Astrocyte of the cerebellum (primary cell): ENCODE measurements around the gene TMEM255A.
A peak's percentile ranks its signal among the peaks of the same experiment; 100 is the strongest.

Source experiments
- DNase-seq: peaks from one replicate; pipeline ENCODE4 v3.0.0-alpha.2; 2011; ENCODE audit warnings: low read depth
- H3K4me3 ChIP-seq: 2 replicates; pipeline ENCODE4 v1.5.1; 2011; ENCODE audit warnings: mild to moderate bottlenecking, low read depth, low read length, moderate library complexity
- CTCF ChIP-seq: IDR thresholded peaks from 2 replicates; pipeline ENCODE4 v1.5.1; 2012; ENCODE audit warnings: low read length, low read depth, moderate library complexity, mild to moderate bottlenecking; ENCODE audit errors: missing control alignments
- in situ Hi-C: cut with HindIII; loops from 2 replicates; pipeline ENCODE4 v1.10.0; 2017; ENCODE audit warnings: low sequenced_read_pairs

The TMEM255A gene

GRCh38 chrX:120224388-120224787, 86.9 kb downstream of the TMEM255A start:
- in situ Hi-C loops, result no loop called here
- no peak for TF ChIP-seq CTCF
- no peak overlapping the region for H3K4me3 ChIP-seq
- DNase-seq, result no peak

DNA sequence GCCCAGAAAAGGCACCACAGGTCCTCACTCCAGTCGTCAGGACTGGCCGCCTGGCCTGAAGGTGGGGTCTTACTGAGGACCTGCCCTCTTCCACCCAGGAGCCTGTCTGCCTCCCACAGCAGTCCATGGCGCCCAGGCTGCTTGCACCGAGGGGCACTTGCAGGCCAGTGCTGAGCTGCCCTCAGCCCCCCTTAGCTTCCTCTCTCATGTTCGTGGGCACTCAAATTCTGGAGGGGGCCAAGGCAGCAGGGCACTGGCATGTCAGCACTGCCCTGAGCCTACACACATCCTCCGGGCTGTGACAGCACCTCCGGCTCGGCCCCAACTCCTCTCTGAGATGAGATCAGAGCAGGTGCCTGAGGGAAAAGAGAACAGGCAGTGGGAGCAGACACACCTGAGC, 87.9 kb downstream of the TMEM255A start:
- no peak for TF ChIP-seq CTCF
- in situ Hi-C loops, result no loop called here
- DNase-seq, result no peak
- no peak overlapping the region for H3K4me3 ChIP-seq

GRCh38 chrX:120213438-120214265, 97.6 kb downstream of the TMEM255A start:
- in situ Hi-C loops, result no loop called here
- TF ChIP-seq CTCF, result peak; percentile 86
- DNase-seq, result peak; percentile 41
- no peak overlapping the region for H3K4me3 ChIP-seq
